Activated naive CD8-positive, alpha-beta T cell treated with anti-CD3 and anti-CD28 coated beads, Interleukin-2, amount 10 ng/mL, durations not matched to agents 7 days and 5 days (primary cell): ENCODE data around the gene ZFP91. TPM values are rescaled to one million over a fixed set of nuclear protein-coding genes. Genes with fewer than 3 reads are reported as not detected.
"Not testable (repeated sequence)": the region's sequence is repeated elsewhere in the genome, so short reads cannot be mapped to it uniquely, and the experiment has no call there.

ENCODE experiments used
- ATAC-seq: fragments of 150-1000 bp; cut with Tn5 transposase; one replicate; pipeline ENCODE4 v1.10.0; 2021; ENCODE audit warnings: low read depth, moderate library complexity
- POLR2A ChIA-PET: fragments of 350-600 bp; sonication (Branson Sonifier 250); formaldehyde crosslinking; loops from one replicate; lab custom pipeline; 2021; ENCODE audit warnings: antibody characterized with exemption; lab: Charles Lee
- DNase-seq: peaks from one replicate; pipeline ENCODE4 v3.0.0; 2021
- H3K27ac Mint-ChIP-seq: one replicate; pipeline ENCODE4 v1.8.0; 2022; ENCODE audit warnings: mild to moderate bottlenecking, mixed read lengths
- H3K27me3 Mint-ChIP-seq: one replicate; pipeline ENCODE4 v1.8.0; 2022; ENCODE audit warnings: mild to moderate bottlenecking, moderate library complexity, mixed read lengths
- H3K36me3 Mint-ChIP-seq: one replicate; pipeline ENCODE4 v1.8.0; 2021; ENCODE audit warnings: mild to moderate bottlenecking, mixed read lengths
- H3K4me1 Mint-ChIP-seq: one replicate; pipeline ENCODE4 v1.8.0; 2021; ENCODE audit warnings: mixed read lengths
- H3K4me3 Mint-ChIP-seq: one replicate; pipeline ENCODE4 v1.8.0; 2022; ENCODE audit warnings: mild to moderate bottlenecking, moderate library complexity, mixed read lengths
- H3K9me3 Mint-ChIP-seq: one replicate; pipeline ENCODE4 v1.8.0; 2021; ENCODE audit warnings: mixed read lengths
- total RNA-seq, 2 experiments: library from RNA; stranded (reverse); gene quantifications; one replicate each; pipeline ENCODE4 v1.2.3, GENCODE V29; 2021

Gene ZFP91
- 10 to 100 TPM; 52.8 to 54.2 TPM for total RNA-seq

GRCh38 chr11:58578635-58579191 lies at the start of gene ZFP91:
Gene ZFP91, plus strand, starts transcription at chr11:58579063. Its CDS starts 219 bp downstream, at chr11:58579282.
- H3K4me1 Mint-ChIP-seq: peaks cover 49% of the 10 kb centered on the region

GRCh38 chr11:58530236-58530635 lies 48.6 kb upstream of the ZFP91 start:
- Mint-ChIP-seq H3K4me3 (no peak overlapping the region), H3K9me3 (peaks cover 1% of the 10 kb centered on the region), H3K4me1 (peaks cover 29% of the 10 kb centered on the region), H3K36me3 (peaks cover 53% of the 10 kb centered on the region), H3K27ac (peak overlapping the region; percentile 76), H3K27me3 (no peaks in the 10 kb centered on the region)
- peak; percentile 38 for DNase-seq
- POLR2A ChIA-PET: interaction anchor here (1.1 kb wide), 1 partner anchor 14 kb away, joined by 4 read pairs; no protein-coding TSS in a partner anchor
- ATAC-seq: peak; percentile 76

More at GRCh38 chr11:58578635-58579191, at the start of gene ZFP91:
- ATAC-seq: peak; percentile 40
- POLR2A ChIA-PET: interaction anchor here (0.6 to 4.5 kb wide), 7 partner anchors 11 to 1090 kb away, joined by 3 to 29 read pairs (median 4); partner anchors contain the start of genes FAM111B, PATL1 and SELENOH
- H3K36me3 Mint-ChIP-seq: peaks cover 20% of the 10 kb centered on the region
- DNase-seq: peak; percentile 89
- no peaks in the 10 kb centered on the region for H3K9me3 Mint-ChIP-seq
- H3K4me3 Mint-ChIP-seq: peak within 1 kb of the TSS; percentile 96
- H3K27me3 Mint-ChIP-seq: no peaks in the 10 kb centered on the region
- peak within 1 kb of the TSS; percentile 97 for H3K27ac Mint-ChIP-seq

- POLR2A ChIA-PET: no interaction called here
- no peak for ATAC-seq
- Mint-ChIP-seq H3K4me1 (peaks cover 21% of the 10 kb centered on the region), H3K4me3 (no peak overlapping the region), H3K9me3 (peaks cover 1% of the 10 kb centered on the region), H3K27ac (no peak overlapping the region), H3K27me3 (no peaks in the 10 kb centered on the region), H3K36me3 (peaks cover 66% of the 10 kb centered on the region)
- no peak for DNase-seq
Observed at GRCh38 chr11:58531865-58532341, 47.0 kb upstream of the ZFP91 start.

- H3K27me3 Mint-ChIP-seq: no peaks in the 10 kb centered on the region
- no peak overlapping the region for H3K27ac Mint-ChIP-seq
- H3K9me3 Mint-ChIP-seq: no peaks in the 10 kb centered on the region
- DNase-seq (no peak), ATAC-seq (no peak)
- H3K36me3 Mint-ChIP-seq: peaks cover 65% of the 10 kb centered on the region
- H3K4me1 Mint-ChIP-seq: peaks cover 1% of the 10 kb centered on the region
- POLR2A ChIA-PET: no interaction called here
- no peak overlapping the region for H3K4me3 Mint-ChIP-seq
Observed at GRCh38 chr11:58546841-58547240, 32.0 kb upstream of the ZFP91 start.

- Mint-ChIP-seq H3K4me1 (peaks cover 1% of the 10 kb centered on the region), H3K9me3 (no peaks in the 10 kb centered on the region), H3K27ac (no peak overlapping the region), H3K4me3 (no peak overlapping the region), H3K27me3 (no peaks in the 10 kb centered on the region), H3K36me3 (peaks cover 68% of the 10 kb centered on the region)
- DNase-seq (no peak), ATAC-seq (no peak)
- POLR2A ChIA-PET: no interaction called here
Observed at GRCh38 chr11:58549644-58550043, 29.2 kb upstream of the ZFP91 start.

- peaks cover 32% of the 10 kb centered on the region for H3K36me3 Mint-ChIP-seq
- DNase-seq: no peak
- no peak overlapping the region for H3K4me3 Mint-ChIP-seq
- H3K27me3 Mint-ChIP-seq: no peaks in the 10 kb centered on the region
- no peak for ATAC-seq
- H3K4me1 Mint-ChIP-seq: peaks cover 41% of the 10 kb centered on the region
- POLR2A ChIA-PET: no interaction called here
- H3K27ac Mint-ChIP-seq: no peak overlapping the region
- H3K9me3 Mint-ChIP-seq: no peaks in the 10 kb centered on the region
Observed at GRCh38 chr11:58560842-58561241, 18.0 kb upstream of the ZFP91 start.

- ATAC-seq (no peak), DNase-seq (no peak)
- Mint-ChIP-seq H3K27ac (peak overlapping the region; percentile 18), H3K9me3 (no peaks in the 10 kb centered on the region), H3K27me3 (no peaks in the 10 kb centered on the region), H3K36me3 (peaks cover 32% of the 10 kb centered on the region), H3K4me1 (peaks cover 41% of the 10 kb centered on the region), H3K4me3 (no peak overlapping the region)
- POLR2A ChIA-PET: no interaction called here
Observed at GRCh38 chr11:58561394-58562098, 17.3 kb upstream of the ZFP91 start.

- POLR2A ChIA-PET: no interaction called here
- no peak for DNase-seq
Observed at GRCh38 chr11:58562375-58562800, 16.5 kb upstream of the ZFP91 start.

GRCh38 chr11:58564231-58564630 lies 14.6 kb upstream of the ZFP91 start:
- Mint-ChIP-seq H3K9me3 (no peaks in the 10 kb centered on the region), H3K4me3 (no peak overlapping the region), H3K36me3 (peaks cover 32% of the 10 kb centered on the region), H3K27ac (no peak overlapping the region), H3K4me1 (peaks cover 50% of the 10 kb centered on the region), H3K27me3 (no peaks in the 10 kb centered on the region)
- no peak for ATAC-seq
- POLR2A ChIA-PET: no interaction called here
- DNase-seq: no peak

More at GRCh38 chr11:58562375-58562800, 16.5 kb upstream of the ZFP91 start:
- H3K27me3 Mint-ChIP-seq: no peaks in the 10 kb centered on the region
- peak; percentile 70 for ATAC-seq
- H3K27ac Mint-ChIP-seq: peak overlapping the region; percentile 76
- peaks cover 26% of the 10 kb centered on the region for H3K36me3 Mint-ChIP-seq
- peak overlapping the region; percentile 22 for H3K4me3 Mint-ChIP-seq
- no peaks in the 10 kb centered on the region for H3K9me3 Mint-ChIP-seq
- H3K4me1 Mint-ChIP-seq: peaks cover 34% of the 10 kb centered on the region

- Mint-ChIP-seq H3K9me3 (no peaks in the 10 kb centered on the region), H3K4me1 (peaks cover 53% of the 10 kb centered on the region), H3K27ac (peak overlapping the region; percentile 88), H3K27me3 (no peaks in the 10 kb centered on the region), H3K4me3 (peak overlapping the region; percentile 70), H3K36me3 (peaks cover 39% of the 10 kb centered on the region)
- ATAC-seq: peak; percentile 90
- peak; percentile 72 for DNase-seq
- POLR2A ChIA-PET: interaction anchor here (0.8 to 3.6 kb wide), 3 partner anchors 9 to 827 kb away, joined by 3 to 29 read pairs (median 3); partner anchors contain the start of genes LPXN, SELENOH and ZFP91
Observed at GRCh38 chr11:58567889-58568512, 10.9 kb upstream of the ZFP91 start.

GRCh38 chr11:58572906-58573305 lies 6.0 kb upstream of the ZFP91 start:
- peaks cover 59% of the 10 kb centered on the region for H3K4me1 Mint-ChIP-seq
- POLR2A ChIA-PET: interaction anchor here (1.0 kb wide), 1 partner anchor 18 kb away, joined by 3 read pairs; no protein-coding TSS in a partner anchor
- H3K36me3 Mint-ChIP-seq: peaks cover 36% of the 10 kb centered on the region
- not testable (repeated sequence) for H3K9me3 Mint-ChIP-seq, ATAC-seq, DNase-seq, H3K27me3 Mint-ChIP-seq
- H3K4me3 Mint-ChIP-seq: peak overlapping the region; percentile 96
- peak overlapping the region; percentile 97 for H3K27ac Mint-ChIP-seq

GRCh38 chr11:58573451-58574104 lies 5.3 kb upstream of the ZFP91 start:
- Mint-ChIP-seq H3K27ac (peak overlapping the region; percentile 97), H3K27me3 (no peaks in the 10 kb centered on the region), H3K4me3 (peak overlapping the region; percentile 96), H3K36me3 (peaks cover 32% of the 10 kb centered on the region), H3K4me1 (peaks cover 52% of the 10 kb centered on the region), H3K9me3 (no peaks in the 10 kb centered on the region)
- no peak for DNase-seq
- POLR2A ChIA-PET: interaction anchor here (1.0 kb wide), 1 partner anchor 18 kb away, joined by 3 read pairs; no protein-coding TSS in a partner anchor
- peak; percentile 3 for ATAC-seq
